GM12878 (cell line): ENCODE data around the gene KRTCAP3. TPM values are rescaled to one million over a fixed set of nuclear protein-coding genes. Genes with fewer than 3 reads are reported as not detected.

ENCODE experiments used
- ATAC-seq: fragments of 200-7000 bp; cut with Tn5 transposase; 3 replicates; pipeline ENCODE4 v1.9.1; 2020; ENCODE audit warnings: mild to moderate bottlenecking, moderate library complexity
- BruUV-seq: library from RNA; stranded (reverse); fragments of 400-500 nt; replicated peaks from 2 replicates; lab custom pipeline; 2021; lab: Mats Ljungman, UMichigan
- CTCF ChIA-PET: fragments of 300-600 bp; sonication (Branson Sonifier 250); formaldehyde crosslinking; extraction: SDS; loops from one replicate; lab custom pipeline; 2021; ENCODE audit warnings: inconsistent platforms; lab: Yijun Ruan, JAX
- POLR2A ChIA-PET: fragments of 350-600 bp; formaldehyde crosslinking; extraction: SDS; loops from one replicate; lab custom pipeline; 2021; ENCODE audit warnings: inconsistent platforms; lab: Charles Lee
- RAD21 ChIA-PET: fragments of 300-600 bp; sonication (Branson Sonifier 250); formaldehyde crosslinking; loops from one replicate; lab custom pipeline; 2023; ENCODE audit warnings: antibody characterized with exemption; ENCODE audit not compliant: unreplicated experiment; lab: Charles Lee
- SMC1A ChIA-PET: fragments of 300-600 bp; sonication (Branson Sonifier 250); formaldehyde crosslinking; loops from one replicate; lab custom pipeline; 2023; ENCODE audit not compliant: unreplicated experiment, uncharacterized antibody; lab: Charles Lee
- DNase-seq: peaks from one replicate; pipeline ENCODE4 v3.0.0-alpha.2; 2011; ENCODE audit warnings: low read depth, low spot score
- FAIRE-seq: peaks from 3 replicates; lab custom pipeline; 2011; peaks lifted over from hg19 to GRCh38; lab: Jason Lieb, UNC
- H2AFZ ChIP-seq: 2 replicates; pipeline ENCODE4 v1.6.0; 2011; ENCODE audit warnings: low read depth, low read length, control low read depth; ENCODE audit not compliant: control insufficient read depth
- H3K27ac ChIP-seq: 2 replicates; pipeline ENCODE4 v1.5.1; 2011; ENCODE audit warnings: control low read depth; ENCODE audit not compliant: control insufficient read depth, insufficient read depth
- H3K27me3 ChIP-seq, 2 experiments: replicated peaks in 1 of 2; 2 replicates each; pipeline versions ENCODE4 v1.6.0 to v1.6.1; 2011; ENCODE audit warnings: low read length in 1 of 2; ENCODE audit not compliant: control insufficient read depth in 2 of 2, insufficient read depth in 2 of 2
- H3K36me3 ChIP-seq, 2 experiments: 2 replicates each; pipeline ENCODE4 v1.5.1; 2011; ENCODE audit warnings: low read length in 1 of 2; ENCODE audit not compliant: control insufficient read depth in 2 of 2, insufficient read depth in 2 of 2
- H3K4me1 ChIP-seq: 2 replicates; pipeline ENCODE4 v1.6.1; 2011; ENCODE audit warnings: mild to moderate bottlenecking, low read length, moderate library complexity, mixed read lengths; ENCODE audit not compliant: control insufficient read depth, insufficient read depth
- H3K4me2 ChIP-seq: 2 replicates; pipeline ENCODE4 v1.6.0; 2011; ENCODE audit warnings: control low read depth; ENCODE audit not compliant: control insufficient read depth, insufficient read depth
- H3K4me3 ChIP-seq: fragments of 200-600 bp; sonication (generic); 2 replicates; pipeline ENCODE4 v1.5.1; 2016
- H3K79me2 ChIP-seq: 2 replicates; pipeline ENCODE4 v1.6.0; 2011; ENCODE audit warnings: low read length; ENCODE audit not compliant: control insufficient read depth, insufficient read depth
- H3K9ac ChIP-seq: 2 replicates; pipeline ENCODE4 v1.8.0; 2011; ENCODE audit warnings: low read length, control low read depth, mixed read lengths; ENCODE audit not compliant: control insufficient read depth, insufficient read depth
- H3K9me3 ChIP-seq: replicated peaks from 3 replicates; pipeline ENCODE4 v1.5.1; 2011; ENCODE audit warnings: mild to moderate bottlenecking, low read length; ENCODE audit not compliant: control insufficient read depth, insufficient read depth
- H4K20me1 ChIP-seq: 2 replicates; pipeline ENCODE4 v1.6.0; 2011; ENCODE audit not compliant: control insufficient read depth, insufficient read depth
- BMI1 ChIP-seq: fragments of 450-650 bp; IDR thresholded peaks from 2 replicates; pipeline ENCODE4 v1.6.1; 2016; ENCODE audit warnings: mild to moderate bottlenecking, moderate library complexity, borderline replicate concordance
- EP300 ChIP-seq, 2 experiments: fragments of 150-350 bp in 1 of 2; IDR thresholded peaks; 2 replicates each; pipeline ENCODE4 v1.6.1; 2011 to 2012; ENCODE audit warnings: low read depth in 2 of 2, low read length in 2 of 2, borderline replicate concordance in 1 of 2, improper control_type of control experiment in 1 of 2, inconsistent platforms in 1 of 2; ENCODE audit not compliant: control insufficient read depth in 1 of 2
- FOXK2 ChIP-seq: fragments of 450-650 bp; IDR thresholded peaks from 2 replicates; pipeline ENCODE4 v1.6.1; 2017; ENCODE audit warnings: mild to moderate bottlenecking, moderate library complexity
- HDAC2 ChIP-seq: fragments of 200-600 bp; sonication (generic); IDR thresholded peaks from 2 replicates; pipeline ENCODE4 v1.6.1; 2017
- IKZF1 ChIP-seq: fragments of 450-650 bp; conservative IDR thresholded peaks from 2 replicates; pipeline ENCODE4 v1.6.1; 2017; ENCODE audit warnings: antibody characterized with exemption, mild to moderate bottlenecking
- IKZF2 ChIP-seq, 2 experiments: fragments of 450-650 bp; IDR thresholded peaks; 2 replicates each; pipeline ENCODE4 v1.6.1; 2017; ENCODE audit warnings: mild to moderate bottlenecking in 2 of 2, moderate library complexity in 2 of 2
- LARP7 ChIP-seq: fragments of 450-650 bp; IDR thresholded peaks from 2 replicates; pipeline ENCODE4 v1.6.1; 2017; ENCODE audit warnings: mild to moderate bottlenecking
- NRF1 ChIP-seq: conservative IDR thresholded peaks from 2 replicates; pipeline ENCODE4 v1.6.1; 2011; ENCODE audit warnings: mild to moderate bottlenecking, low read depth, low read length, improper control_type of control experiment
- PML ChIP-seq: IDR thresholded peaks from 2 replicates; pipeline ENCODE4 v1.6.1; 2012; ENCODE audit warnings: low read length, inconsistent platforms
- RBBP5 ChIP-seq: fragments of 200-600 bp; sonication (generic); conservative IDR thresholded peaks from 2 replicates; pipeline ENCODE4 v1.6.1; 2016
- RUNX3 ChIP-seq: IDR thresholded peaks from 2 replicates; pipeline ENCODE4 v1.6.1; 2012; ENCODE audit warnings: low read length, inconsistent platforms
- SMC3 ChIP-seq: IDR thresholded peaks from 2 replicates; pipeline ENCODE4 v1.6.1; 2011; ENCODE audit warnings: low read length, improper control_type of control experiment, borderline replicate concordance
- TCF7 ChIP-seq: IDR thresholded peaks from 2 replicates; pipeline ENCODE4 v1.6.1; 2014; ENCODE audit warnings: antibody characterized with exemption, borderline replicate concordance
- ZBED1 ChIP-seq: IDR thresholded peaks from 2 replicates; pipeline ENCODE4 v1.6.1; 2016; ENCODE audit warnings: borderline replicate concordance
- whole genome bisulfite sequencing: methylation state at CpG from one replicate; pipeline ENCODE4 v1.1.6; 2016; ENCODE audit warnings: low lambda C conversion rate; ENCODE audit not compliant: insufficient replicate concordance, insufficient coverage; ENCODE audit errors: missing lambda C conversion rate; 5-methylcytosine and 5-hydroxymethylcytosine counted together
- in situ Hi-C: fragments of 300-500 bp; cut with MboI; formaldehyde crosslinking; loops from 9 replicates; pipeline ENCODE4 v1.14.3; 2018; ENCODE audit warnings: mixed read lengths
- intact Hi-C: fragments of 100-400 bp; cut with micrococcal nuclease; formaldehyde crosslinking; loops from one replicate; pipeline ENCODE4 v1.14.2; 2022; ENCODE audit not compliant: unreplicated experiment
- polyA plus RNA-seq, 11 experiments: library from polyadenylated mRNA; depleted of rRNA in 4 of 11; unstranded in 6 of 11; stranded (reverse) in 5 of 11; fragments of >200 nt; fragmentation: Nextera tagmentation in 4 of 11; fragmentation: Illumina TruSeq in 1 of 11; extraction: Ambion mirVana in 4 of 11; extraction: Trizol in 1 of 11; gene quantifications; 1 replicate in 1 of 11; 2 replicates in 10 of 11; pipeline versions ENCODE4 v1.2.1 to v1.2.3, GENCODE V29; 2011 to 2016; ENCODE audit warnings: inconsistent platforms in 2 of 11, missing spikeins in 2 of 11, low read depth in 1 of 11
- total RNA-seq, 4 experiments: library from RNA; depleted of rRNA in 3 of 4; stranded (reverse); fragments of >200 nt in 3 of 4; fragmentation: Illumina TruSeq in 1 of 4; extraction: Trizol in 1 of 4; gene quantifications; 2 replicates each; pipeline versions ENCODE4 v1.2.1 to v1.2.3, GENCODE V29; 2013 to 2021
- TF ChIP-seq, protein P1 (sequence below): IDR thresholded peaks from 2 replicates; pipeline ENCODE4 v1.6.1; 2012; ENCODE audit warnings: improper control_type of control experiment, low read depth, low read length; ENCODE audit not compliant: insufficient replicate concordance
- TF ChIP-seq, protein P2 (sequence below), 3 experiments: IDR thresholded peaks in 2 of 3; conservative IDR thresholded peaks in 1 of 3; 2 replicates each; pipeline ENCODE4 v1.5.1; 2011; ENCODE audit warnings: low read depth in 3 of 3, low read length in 3 of 3, mild to moderate bottlenecking in 3 of 3, control low read depth in 2 of 3, moderate library complexity in 2 of 3, inconsistent platforms in 1 of 3, mixed read lengths in 1 of 3; ENCODE audit not compliant: control insufficient read depth in 2 of 3, insufficient read depth in 1 of 3; ENCODE audit errors: extremely low read depth in 1 of 3

Gene KRTCAP3
- total and polyA plus RNA-seq, 10 of the 15 experiments (the other 5 are each of a cell fraction or from before 2014, with no cell fraction given), result 0.26 to 2.2 (median 0.82) TPM; not detected in 1

DNA sequence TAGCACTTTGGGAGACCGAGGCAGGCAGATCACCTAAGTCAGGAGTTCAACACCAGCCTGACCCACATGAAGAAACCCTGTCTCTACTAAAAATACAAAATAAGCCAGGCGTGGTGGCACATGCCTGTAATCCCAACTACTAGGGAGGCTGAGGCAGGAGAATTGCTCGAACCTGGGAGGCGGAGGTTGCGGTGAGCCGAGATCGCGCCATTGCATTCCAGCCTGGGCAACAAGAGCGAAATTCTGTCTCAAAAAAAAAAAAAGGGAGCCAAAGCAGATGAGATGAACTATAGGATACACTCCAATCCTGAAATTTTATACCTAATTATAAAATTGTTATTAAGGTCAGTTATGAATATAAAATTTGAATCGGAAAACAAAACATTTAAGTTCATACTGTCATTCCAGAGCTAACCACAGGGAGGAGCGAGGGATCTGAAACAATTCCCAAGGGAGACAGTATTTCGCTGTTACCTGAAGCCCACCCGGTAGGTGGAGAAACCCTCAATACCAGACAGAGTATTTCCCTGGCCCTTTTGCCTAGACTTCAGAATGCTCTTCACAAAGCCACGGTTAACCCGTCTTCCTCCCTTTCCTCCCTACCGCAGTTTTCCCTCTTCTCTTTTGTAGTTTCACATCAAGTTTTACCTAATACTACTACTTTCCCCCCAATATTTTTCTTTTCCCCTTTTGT, 34.2 kb upstream of the KRTCAP3 start:
- DNase-seq, result no peak
- Histone ChIP-seq H2AFZ (no peak overlapping the region), H3K9me3 (no peaks in the 10 kb centered on the region), H3K79me2 (peaks cover 60% of the 10 kb centered on the region), H3K4me3 (peak overlapping the region; percentile 99), H3K27me3 (no peaks in the 10 kb centered on the region), H3K27ac (peak overlapping the region; percentile 76), H3K4me2 (peak overlapping the region; percentile 93), H4K20me1 (no peaks in the 10 kb centered on the region), H3K36me3 (no peaks in the 10 kb centered on the region; a peak in 1 of 4 replicates), H3K9ac (peak overlapping the region; percentile 93), H3K4me1 (peaks cover 6% of the 10 kb centered on the region; the same call in 1 of the 2 replicates)
- intact Hi-C loops (loop anchor here (2.0 to 10.0 kb wide), 4 partner anchors 21 to 277 kb away; partner anchors contain the start of genes EIF2B4, NRBP1, SNX17 and ZNF512), in situ Hi-C loops (no loop called here)
- 21% methylated on average over 9 of the region's 16 CpGs for WGBS
- ChIA-PET POLR2A (interaction anchor here (0.6 to 1.2 kb wide), 3 partner anchors 23 to 298 kb away, joined by 3 to 4 read pairs (median 3); no protein-coding TSS in a partner anchor), RAD21 (interaction anchor here (1.1 to 1.7 kb wide), 3 partner anchors 21 to 37 kb away, joined by 3 to 4 read pairs (median 3); no protein-coding TSS in a partner anchor), SMC1A (interaction anchor here (1.3 to 2.7 kb wide), 2 partner anchors 21 to 26 kb away, joined by 3 to 14 read pairs; partner anchors contain the start of gene NRBP1), CTCF (interaction anchor here (1.3 to 4.6 kb wide), 3 partner anchors 22 to 105 kb away, joined by 3 to 52 read pairs (median 10); partner anchors contain the start of gene NRBP1)
- FAIRE-seq, result peak; percentile 35
- ATAC-seq, result no peak
- no TSS peak for BruUV-seq
- TF ChIP-seq SMC3 (peak; percentile 31; the same call in 1 of the 2 replicates), IKZF1 (peak; percentile 46), PML (no peak), HDAC2 (no peak), NRF1 (no peak), EP300 (IDR thresholded peaks at IDR 0.05; ENCODE audit: borderline replicate concordance in 1 of 2, control insufficient read depth in 1 of 2, low read depth in 2 of 2, low read length in 2 of 2) (no peak), TCF7 (no peak), RBBP5 (no peak), RUNX3 (peak; percentile 16; the same call in 1 of the 2 replicates), BMI1 (no peak), IKZF2 (IDR thresholded peaks at IDR 0.05) (peak; percentile 52 to 53; a peak in 3 of 4 replicates), ZBED1 (no peak), LARP7 (no peak), FOXK2 (no peak)
- TF ChIP-seq, protein P1, sequence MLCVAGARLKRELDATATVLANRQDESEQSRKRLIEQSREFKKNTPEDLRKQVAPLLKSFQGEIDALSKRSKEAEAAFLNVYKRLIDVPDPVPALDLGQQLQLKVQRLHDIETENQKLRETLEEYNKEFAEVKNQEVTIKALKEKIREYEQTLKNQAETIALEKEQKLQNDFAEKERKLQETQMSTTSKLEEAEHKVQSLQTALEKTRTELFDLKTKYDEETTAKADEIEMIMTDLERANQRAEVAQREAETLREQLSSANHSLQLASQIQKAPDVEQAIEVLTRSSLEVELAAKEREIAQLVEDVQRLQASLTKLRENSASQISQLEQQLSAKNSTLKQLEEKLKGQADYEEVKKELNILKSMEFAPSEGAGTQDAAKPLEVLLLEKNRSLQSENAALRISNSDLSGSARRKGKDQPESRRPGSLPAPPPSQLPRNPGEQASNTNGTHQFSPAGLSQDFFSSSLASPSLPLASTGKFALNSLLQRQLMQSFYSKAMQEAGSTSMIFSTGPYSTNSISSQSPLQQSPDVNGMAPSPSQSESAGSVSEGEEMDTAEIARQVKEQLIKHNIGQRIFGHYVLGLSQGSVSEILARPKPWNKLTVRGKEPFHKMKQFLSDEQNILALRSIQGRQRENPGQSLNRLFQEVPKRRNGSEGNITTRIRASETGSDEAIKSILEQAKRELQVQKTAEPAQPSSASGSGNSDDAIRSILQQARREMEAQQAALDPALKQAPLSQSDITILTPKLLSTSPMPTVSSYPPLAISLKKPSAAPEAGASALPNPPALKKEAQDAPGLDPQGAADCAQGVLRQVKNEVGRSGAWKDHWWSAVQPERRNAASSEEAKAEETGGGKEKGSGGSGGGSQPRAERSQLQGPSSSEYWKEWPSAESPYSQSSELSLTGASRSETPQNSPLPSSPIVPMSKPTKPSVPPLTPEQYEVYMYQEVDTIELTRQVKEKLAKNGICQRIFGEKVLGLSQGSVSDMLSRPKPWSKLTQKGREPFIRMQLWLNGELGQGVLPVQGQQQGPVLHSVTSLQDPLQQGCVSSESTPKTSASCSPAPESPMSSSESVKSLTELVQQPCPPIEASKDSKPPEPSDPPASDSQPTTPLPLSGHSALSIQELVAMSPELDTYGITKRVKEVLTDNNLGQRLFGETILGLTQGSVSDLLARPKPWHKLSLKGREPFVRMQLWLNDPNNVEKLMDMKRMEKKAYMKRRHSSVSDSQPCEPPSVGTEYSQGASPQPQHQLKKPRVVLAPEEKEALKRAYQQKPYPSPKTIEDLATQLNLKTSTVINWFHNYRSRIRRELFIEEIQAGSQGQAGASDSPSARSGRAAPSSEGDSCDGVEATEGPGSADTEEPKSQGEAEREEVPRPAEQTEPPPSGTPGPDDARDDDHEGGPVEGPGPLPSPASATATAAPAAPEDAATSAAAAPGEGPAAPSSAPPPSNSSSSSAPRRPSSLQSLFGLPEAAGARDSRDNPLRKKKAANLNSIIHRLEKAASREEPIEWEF, result no peak
- TF ChIP-seq, protein P2, sequence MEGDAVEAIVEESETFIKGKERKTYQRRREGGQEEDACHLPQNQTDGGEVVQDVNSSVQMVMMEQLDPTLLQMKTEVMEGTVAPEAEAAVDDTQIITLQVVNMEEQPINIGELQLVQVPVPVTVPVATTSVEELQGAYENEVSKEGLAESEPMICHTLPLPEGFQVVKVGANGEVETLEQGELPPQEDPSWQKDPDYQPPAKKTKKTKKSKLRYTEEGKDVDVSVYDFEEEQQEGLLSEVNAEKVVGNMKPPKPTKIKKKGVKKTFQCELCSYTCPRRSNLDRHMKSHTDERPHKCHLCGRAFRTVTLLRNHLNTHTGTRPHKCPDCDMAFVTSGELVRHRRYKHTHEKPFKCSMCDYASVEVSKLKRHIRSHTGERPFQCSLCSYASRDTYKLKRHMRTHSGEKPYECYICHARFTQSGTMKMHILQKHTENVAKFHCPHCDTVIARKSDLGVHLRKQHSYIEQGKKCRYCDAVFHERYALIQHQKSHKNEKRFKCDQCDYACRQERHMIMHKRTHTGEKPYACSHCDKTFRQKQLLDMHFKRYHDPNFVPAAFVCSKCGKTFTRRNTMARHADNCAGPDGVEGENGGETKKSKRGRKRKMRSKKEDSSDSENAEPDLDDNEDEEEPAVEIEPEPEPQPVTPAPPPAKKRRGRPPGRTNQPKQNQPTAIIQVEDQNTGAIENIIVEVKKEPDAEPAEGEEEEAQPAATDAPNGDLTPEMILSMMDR (IDR thresholded peaks at IDR 0.05 in 2 of 3, conservative IDR thresholded peaks at IDR 0.05 in 1 of 3; ENCODE audit: control insufficient read depth in 2 of 3, extremely low read depth in 1 of 3, insufficient read depth in 1 of 3, low read depth in 3 of 3, low read length in 3 of 3), result peak; percentile 15 to 36 (median 33); a peak in 3 of 6 replicates
